Fibroblast of villous mesenchyme (primary cell): Measurements from ENCODE around the gene MYCL. TPM values are rescaled to one million over a fixed set of nuclear protein-coding genes. Genes with fewer than 3 reads are reported as not detected.
A peak's percentile ranks its signal among the peaks of the same experiment; 100 is the strongest.

ENCODE experiments used
- DNase-seq: peaks from one replicate; pipeline ENCODE4 v3.0.0-alpha.2; 2010; ENCODE audit warnings: low read depth
- H3K4me3 ChIP-seq: 2 replicates; pipeline ENCODE4 v1.5.1; 2011; ENCODE audit warnings: low read depth, mild to moderate bottlenecking, low read length
- total RNA-seq: library from RNA; depleted of rRNA; stranded (reverse); fragments of >200 nt; gene quantifications from 2 replicates; pipeline ENCODE4 v1.2.3, GENCODE V29; 2012
- TF ChIP-seq, protein P1 (sequence below): IDR thresholded peaks from 2 replicates; pipeline ENCODE4 v1.5.1; 2012; ENCODE audit warnings: low read depth, mild to moderate bottlenecking, low read length; ENCODE audit not compliant: insufficient read depth

Gene MYCL
- total RNA-seq, 1 donor, result not detected

- TF ChIP-seq, protein P1, sequence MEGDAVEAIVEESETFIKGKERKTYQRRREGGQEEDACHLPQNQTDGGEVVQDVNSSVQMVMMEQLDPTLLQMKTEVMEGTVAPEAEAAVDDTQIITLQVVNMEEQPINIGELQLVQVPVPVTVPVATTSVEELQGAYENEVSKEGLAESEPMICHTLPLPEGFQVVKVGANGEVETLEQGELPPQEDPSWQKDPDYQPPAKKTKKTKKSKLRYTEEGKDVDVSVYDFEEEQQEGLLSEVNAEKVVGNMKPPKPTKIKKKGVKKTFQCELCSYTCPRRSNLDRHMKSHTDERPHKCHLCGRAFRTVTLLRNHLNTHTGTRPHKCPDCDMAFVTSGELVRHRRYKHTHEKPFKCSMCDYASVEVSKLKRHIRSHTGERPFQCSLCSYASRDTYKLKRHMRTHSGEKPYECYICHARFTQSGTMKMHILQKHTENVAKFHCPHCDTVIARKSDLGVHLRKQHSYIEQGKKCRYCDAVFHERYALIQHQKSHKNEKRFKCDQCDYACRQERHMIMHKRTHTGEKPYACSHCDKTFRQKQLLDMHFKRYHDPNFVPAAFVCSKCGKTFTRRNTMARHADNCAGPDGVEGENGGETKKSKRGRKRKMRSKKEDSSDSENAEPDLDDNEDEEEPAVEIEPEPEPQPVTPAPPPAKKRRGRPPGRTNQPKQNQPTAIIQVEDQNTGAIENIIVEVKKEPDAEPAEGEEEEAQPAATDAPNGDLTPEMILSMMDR, result no peak
- no peak overlapping the region for H3K4me3 ChIP-seq
- DNase-seq, result no peak
These were observed 27.3 kb upstream of the MYCL start for GRCh38 chr1:39928809-39929587.

- TF ChIP-seq, protein P1, result no peak
- DNase-seq, result no peak
These were observed 25.8 kb upstream of the MYCL start for GRCh38 chr1:39927538-39927937.

GRCh38 chr1:39926820-39927219, 25.1 kb upstream of the MYCL start:
- H3K4me3 ChIP-seq, result no peak overlapping the region
- TF ChIP-seq, protein P1, result no peak
- no peak for DNase-seq

More at GRCh38 chr1:39927538-39927937, 25.8 kb upstream of the MYCL start:
- no peak overlapping the region for H3K4me3 ChIP-seq

GRCh38 chr1:39926343-39926793, 24.7 kb upstream of the MYCL start:
- DNase-seq, result no peak

GRCh38 chr1:39925721-39926342, 24.1 kb upstream of the MYCL start:
- no peak overlapping the region for H3K4me3 ChIP-seq
- TF ChIP-seq, protein P1, result no peak
- DNase-seq, result peak; percentile 18

More at GRCh38 chr1:39926343-39926793, 24.7 kb upstream of the MYCL start:
- TF ChIP-seq, protein P1, result no peak
- H3K4me3 ChIP-seq, result no peak overlapping the region

DNA sequence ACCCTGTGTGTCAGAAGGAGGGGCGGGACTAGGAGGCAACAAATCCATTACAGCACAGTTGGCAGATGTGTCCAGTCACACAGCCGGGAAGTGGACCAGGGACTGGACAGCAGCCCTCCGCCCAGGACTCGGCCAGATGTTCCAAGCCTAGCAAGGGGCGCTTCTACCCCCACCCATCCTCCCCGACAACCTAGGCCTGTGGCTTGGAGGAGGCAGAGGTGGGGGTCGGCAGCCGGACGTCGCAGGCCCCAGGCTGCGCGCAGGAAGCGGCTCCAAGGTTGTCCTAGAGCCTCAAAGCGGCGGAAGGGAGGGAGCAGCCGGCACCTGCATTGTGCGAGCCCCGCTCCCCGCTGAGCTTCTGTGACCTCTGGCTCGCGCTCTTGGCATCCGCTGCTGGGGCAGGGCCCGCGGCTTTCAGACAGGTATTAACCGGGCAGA, 20.6 kb upstream of the MYCL start:
- H3K4me3 ChIP-seq, result no peak overlapping the region
- peak; percentile 12 for DNase-seq
- TF ChIP-seq, protein P1, result no peak
